Measurements from ENCODE around the gene PADI1. TPM values are rescaled to one million over a fixed set of nuclear protein-coding genes. Genes with fewer than 3 reads are reported as not detected.

Gene PADI1
- total RNA-seq, 1 donor from 2014 or later, result under 0.01 TPM

DNA sequence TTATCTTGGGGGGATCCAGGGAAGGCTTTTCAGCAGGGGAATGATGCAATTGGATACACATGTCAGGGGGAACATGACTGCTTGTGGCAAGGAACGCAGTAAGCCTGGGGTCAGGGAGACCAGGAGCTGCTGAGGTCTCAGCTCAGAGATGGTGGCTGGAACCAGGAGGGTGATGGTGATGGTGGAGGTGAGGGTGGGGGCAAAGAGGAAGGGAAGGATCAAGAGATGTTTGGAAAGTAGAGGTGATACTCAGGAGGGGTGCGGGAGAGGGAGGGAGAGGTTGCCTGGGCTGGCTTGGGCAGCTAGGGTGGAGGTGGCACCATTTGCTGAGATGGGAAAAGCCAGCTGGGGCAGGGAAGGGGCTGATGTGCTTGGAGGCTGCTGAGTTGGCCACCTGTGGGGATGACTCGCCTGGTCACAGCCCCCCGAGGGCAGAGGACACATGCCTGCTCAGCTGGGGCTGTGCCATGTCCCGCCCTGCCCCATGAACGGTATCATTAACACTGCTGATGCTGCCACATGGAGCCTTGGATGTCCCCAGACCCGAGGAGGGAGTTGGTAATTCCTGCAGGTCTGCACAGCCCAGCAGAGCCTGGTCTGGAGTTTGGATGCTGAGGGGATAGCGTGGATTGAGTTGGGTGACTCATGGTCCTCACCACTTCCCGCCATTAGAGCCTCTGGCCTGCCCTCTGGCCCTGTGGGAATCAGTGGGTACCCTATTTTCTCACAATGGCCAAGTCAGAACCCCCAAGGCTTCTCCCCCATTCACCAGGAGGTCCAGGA is 6.3 kb upstream of the PADI1 start:
- DNase-seq (ENCODE audit: low read depth in 2 of 2), result no peak

DNA sequence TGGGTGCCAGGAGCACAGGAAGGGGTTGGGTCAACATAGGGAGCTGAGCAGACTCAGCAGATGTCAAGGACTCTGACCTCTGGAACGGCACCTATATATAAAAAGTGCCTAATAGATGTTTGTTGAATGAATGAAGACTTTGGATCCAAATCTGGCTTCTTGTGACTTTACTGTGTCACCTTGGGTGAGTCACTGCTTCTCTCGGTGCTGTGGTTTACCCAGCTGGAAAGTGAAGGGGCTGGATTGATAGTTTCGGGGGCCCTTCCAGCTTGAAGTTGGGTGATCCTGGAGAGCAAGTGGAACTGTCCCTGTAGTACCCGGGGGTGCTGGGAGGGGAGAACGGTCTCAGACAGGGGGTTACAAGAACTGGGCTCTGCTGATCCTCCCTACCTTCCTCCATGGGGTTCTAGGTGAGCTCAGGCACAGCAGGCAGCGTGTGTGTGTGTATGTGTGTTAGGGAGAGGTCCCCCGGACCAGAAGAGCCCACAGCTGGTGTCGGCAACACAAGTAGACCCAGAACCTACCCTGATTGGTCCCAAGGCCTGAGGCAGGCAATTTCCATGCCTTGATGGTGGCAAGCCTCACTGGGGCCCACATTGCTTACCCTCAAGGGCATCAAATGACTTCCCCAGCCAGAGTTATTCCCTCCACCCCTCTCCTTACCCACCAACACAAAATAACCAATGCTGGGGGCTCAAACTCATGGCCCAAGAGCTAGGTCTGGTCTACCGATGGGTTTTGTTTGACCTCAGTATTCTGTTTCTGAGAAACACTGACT is 5.5 kb upstream of the PADI1 start:
- DNase-seq (ENCODE audit: low read depth in 2 of 2), result no peak

DNA sequence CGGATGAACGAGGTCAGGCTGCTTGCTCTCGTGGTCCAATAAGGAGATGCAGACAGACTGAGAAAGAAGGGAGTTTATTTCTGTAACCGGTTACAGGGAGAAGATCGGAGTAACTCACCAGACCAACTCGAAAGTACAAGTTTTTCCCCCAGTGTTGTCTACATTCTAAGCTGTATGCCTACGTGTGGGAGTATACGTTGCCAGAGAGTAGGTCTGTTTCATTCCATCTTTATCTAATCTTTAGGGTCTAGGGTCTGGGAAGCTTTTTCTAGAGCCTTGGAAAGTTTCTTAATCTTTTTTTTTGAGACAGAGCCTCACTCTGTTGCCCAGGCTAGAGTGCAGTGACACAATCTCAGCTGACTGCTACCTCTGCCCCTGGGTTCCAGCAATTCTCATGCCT is 4.7 kb upstream of the PADI1 start:
- DNase-seq (ENCODE audit: low read depth in 2 of 2), result no peak

DNA sequence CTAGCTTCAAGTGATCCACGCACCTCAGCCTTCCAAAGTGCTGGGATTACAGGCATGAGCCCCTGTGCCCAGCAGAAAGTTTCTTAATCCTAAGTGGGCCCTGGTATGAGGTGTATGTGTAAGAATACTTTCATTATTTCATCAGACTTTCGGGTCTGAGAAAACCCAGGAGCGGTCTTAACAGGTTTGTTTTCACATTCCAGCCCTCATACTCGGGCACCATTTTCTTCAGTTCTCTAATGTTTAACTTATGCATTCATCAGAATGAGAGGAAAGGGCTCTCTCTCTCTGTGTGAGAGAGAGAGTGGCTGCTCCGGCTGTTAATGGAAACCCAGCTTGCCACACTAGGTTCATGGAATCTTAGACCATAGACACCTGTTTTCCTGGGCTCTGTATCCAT is 4.2 kb upstream of the PADI1 start:
- no peak for DNase-seq (ENCODE audit: low read depth in 2 of 2)

DNA sequence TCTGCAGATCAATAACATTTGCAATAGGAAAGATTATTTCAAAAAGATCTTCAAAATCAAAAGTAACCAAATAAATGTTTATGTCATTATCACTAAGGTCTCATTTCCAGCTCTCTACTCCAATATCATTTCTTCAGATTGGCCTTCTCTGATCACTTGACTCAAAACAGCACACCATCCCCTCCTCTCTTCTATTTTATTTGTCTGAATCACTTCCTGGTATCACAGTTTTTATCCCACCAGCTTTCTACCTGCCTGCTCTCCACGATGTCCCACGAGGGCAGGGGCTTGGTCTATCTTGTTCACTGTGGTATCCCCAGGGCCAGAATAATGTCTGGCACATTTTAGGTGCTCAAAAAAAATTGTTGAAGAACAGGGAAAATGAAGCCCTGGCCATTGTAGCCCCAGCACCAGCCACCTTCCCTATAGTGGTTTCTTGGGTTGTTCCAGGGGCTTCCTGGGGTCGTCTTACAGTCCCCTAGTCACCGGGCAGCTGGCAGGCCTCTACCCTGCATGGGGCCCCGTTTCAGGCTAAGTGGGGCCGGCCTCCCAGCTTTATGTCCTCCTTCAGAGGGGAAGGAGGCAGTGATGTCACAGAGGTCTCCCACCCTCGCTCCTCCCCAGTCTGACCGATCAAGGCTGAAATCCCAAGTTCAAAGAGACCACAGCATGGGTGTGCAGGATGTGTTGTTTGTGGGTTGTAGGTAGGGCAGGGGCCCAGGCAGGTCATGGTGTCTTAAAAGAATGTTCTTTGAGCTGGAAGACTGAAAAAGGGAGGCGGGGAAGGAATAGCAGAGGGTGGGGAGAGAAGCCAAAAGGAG is 3.5 kb upstream of the PADI1 start:
- DNase-seq (ENCODE audit: low read depth in 2 of 2), result no peak

DNA sequence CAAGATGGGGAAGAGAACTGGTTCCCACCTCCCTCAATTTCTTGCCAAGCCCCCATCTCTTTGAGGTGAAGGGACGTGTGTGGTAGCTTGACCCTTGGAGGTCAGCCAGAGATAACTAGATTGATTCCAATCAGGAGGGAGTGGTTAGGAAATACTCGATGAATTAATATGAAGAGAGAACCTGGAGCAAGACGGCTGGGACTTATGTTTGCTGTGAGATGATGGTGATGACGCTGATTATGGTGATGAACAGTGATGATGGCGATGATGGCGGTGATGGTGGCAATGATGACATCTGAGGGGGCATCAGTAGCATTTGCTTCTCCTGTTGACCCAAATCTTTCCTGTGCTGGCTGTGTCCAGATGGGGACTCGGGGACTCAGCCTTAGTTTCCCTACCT is 724 bp downstream of the PADI1 start:
- DNase-seq (ENCODE audit: low read depth in 2 of 2), result no peak

DNA sequence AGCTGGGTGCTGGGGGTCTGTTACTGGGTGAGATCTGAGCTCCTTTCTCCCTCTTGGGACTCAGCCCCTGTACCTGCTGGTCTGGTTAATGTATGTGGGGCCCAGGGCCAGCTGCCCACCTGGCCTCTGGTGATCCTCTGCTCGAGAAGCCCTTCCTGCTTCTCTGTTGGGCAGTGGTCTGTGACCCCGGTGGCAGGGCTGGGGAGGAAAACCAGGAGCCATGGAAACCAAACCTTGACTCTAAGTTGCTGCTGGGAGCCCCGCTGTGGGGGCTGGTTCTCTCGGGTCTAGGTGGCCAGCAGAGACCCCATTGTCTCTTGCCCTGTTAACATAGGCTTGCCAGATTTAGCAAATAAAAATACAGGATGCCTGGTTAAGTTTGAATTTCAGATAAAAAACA is 1.3 kb downstream of the PADI1 start:
- DNase-seq (ENCODE audit: low read depth in 2 of 2), result no peak

DNA sequence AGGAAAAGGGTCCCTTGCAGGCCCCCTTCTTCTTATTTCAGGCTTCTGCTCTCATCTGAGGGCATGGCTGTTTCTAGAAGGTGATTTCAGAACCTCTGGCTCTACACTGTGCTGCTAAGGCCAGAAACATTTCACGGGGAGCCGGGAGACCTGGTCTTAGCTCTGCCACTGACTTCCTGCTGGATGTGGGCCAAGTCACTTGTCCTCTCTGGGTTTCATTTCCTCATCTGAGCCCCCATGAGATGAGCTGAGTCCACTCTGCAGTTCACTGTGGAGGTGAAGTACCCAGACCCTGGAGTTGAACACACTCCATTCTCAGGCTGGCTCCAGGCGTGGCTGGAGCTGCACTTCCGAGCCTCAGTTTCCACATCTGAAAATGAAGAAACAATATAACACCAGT is 2.1 kb downstream of the PADI1 start:
- DNase-seq (ENCODE audit: low read depth in 2 of 2), result peak in 1 of 2 donors; percentile 7

DNA sequence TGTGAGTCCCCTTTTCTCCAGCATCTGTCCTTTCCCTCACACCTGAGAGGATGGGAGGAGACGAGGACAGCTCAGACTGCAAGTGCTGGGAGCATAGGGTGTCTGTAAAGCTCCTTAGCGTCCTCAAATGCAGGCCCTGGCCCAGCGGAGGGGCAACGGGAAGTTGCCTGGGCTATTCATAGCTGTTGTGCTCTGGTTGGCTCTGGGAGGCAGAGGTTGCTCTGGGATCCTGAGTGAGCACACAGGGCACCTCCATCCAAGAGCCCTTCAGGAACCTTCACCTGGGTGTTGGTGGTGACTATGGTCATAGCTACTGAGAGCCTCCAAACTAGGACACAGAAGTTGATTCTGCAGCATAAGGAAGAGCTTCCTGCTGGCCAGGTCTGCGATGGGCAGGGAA is 2.6 kb downstream of the PADI1 start:
- DNase-seq (ENCODE audit: low read depth in 2 of 2), result no peak

DNA sequence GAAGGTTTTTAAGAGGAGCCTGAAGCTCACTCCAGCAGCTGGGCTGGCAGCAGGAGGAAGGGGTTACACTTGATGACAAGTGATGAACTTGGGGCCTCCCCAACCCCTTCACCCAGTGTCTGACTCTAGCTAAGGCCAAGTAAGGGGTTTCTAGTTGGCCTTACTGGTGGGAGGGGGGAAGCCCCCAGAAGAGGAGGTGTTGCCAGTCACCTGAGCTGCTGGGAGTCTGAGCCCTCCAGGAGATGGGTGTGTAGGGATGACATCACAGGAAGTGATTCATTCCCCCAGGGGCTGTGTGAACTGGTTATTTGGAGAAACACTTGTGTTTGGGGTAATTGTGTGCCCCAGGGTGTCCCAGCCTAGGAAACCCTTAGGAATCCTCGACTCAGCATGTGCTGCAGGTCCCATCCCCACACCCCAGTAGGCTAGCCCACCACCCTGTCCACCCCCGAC is 3.1 kb downstream of the PADI1 start:
- DNase-seq (ENCODE audit: low read depth in 2 of 2), result peak; percentile 8 to 43

DNA sequence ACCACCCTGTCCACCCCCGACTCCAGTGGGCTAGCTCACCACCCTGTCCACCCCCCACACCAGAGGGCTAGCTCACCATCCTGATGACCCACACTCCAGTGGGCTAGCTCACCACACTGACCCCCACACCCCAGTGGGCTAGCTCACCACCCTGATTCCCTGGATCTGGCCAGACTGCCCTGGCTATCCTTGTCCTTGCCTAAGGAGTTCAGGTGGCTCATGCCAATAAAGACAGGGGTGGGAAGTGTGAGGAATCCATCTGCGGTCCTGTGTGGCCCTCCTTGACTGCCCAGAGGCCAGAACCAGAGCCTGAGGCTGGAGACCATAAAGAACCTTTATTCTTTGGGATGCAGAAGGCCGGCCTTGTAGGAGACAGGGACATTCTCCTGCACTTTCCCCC is 3.6 kb downstream of the PADI1 start:
- no peak for DNase-seq (ENCODE audit: low read depth in 2 of 2)

DNA sequence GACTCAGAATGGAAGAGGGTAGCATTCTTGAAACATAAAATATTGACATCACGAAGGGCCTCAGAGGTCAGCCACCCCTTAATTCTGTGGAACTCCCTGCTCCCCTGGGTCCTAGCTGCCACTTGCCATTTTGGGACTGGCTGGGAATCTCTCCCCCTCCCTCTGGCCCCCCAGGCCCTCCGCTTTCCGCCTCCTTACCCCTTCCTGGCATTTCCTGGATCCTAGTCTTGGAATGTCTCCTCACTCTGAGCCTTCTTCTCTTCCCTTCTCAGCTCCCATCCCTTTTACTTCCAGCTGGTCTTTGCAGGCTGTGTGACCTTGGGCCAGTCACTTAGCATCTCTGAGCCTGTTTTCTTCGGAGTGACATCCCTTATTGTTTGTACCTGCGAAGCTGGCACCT is 4.5 kb downstream of the PADI1 start:
- DNase-seq (ENCODE audit: low read depth in 2 of 2), result no peak

DNA sequence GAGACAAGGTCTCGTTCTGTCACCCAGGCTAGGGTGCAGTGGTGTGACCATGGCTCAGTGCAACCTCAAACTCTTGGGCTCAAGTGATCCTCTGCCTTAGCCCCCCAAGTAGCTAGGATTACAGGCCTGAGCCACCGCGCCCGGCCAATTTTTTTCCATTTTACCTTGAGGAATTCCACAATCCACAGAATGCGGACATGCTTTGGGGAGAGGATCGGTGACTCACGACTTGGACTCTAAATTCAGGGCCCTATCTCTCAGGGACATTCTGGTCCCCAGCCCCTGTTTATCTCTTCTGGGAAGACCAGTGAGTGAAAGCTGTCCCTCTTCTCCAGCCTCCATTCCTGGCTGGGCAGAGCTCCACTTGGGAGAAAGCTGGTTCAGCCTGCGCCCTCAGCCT is 5.2 kb downstream of the PADI1 start:
- no peak for DNase-seq (ENCODE audit: low read depth in 2 of 2)

DNA sequence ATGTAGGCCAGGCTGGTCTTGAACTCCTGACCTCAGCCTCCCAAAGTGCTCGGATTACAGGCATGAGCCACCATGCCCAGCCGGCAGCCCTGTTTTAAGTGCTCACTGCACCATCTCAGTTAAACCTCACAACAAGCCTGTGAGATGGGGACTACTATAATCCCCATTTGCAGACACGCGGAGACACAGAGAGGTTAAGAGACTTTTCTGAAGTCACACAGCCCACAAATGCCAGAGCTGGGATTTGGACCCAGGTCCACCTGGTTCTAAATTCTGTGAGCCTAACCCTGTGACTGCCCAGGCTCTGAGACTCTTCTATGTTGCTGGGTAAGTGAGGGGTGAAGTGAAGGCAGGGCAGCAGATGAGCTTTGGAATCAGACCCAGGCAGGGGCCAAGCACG is 6.4 kb downstream of the PADI1 start:
- no peak for DNase-seq (ENCODE audit: low read depth in 2 of 2)

DNA sequence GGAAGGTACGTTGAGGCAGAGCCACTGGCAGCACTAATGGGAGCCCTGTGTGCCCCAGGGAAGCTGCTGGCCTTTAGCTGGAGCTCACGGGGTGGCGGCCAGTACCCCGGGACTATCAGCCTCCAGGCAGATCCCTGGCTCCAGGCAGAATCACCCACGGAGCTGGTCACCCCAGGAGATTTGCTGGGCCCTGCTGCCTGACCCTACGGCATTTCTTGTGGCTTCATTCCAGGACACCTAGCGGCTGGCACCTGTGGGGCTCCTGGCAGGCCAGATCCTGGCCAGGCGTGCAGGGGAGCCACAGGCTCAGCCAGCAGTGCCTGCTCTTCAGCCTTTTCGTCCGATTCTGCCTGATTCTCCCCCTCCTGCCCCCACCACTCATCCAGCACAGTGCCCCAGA is 7.1 kb downstream of the PADI1 start:
- DNase-seq (ENCODE audit: low read depth in 2 of 2), result no peak

DNA sequence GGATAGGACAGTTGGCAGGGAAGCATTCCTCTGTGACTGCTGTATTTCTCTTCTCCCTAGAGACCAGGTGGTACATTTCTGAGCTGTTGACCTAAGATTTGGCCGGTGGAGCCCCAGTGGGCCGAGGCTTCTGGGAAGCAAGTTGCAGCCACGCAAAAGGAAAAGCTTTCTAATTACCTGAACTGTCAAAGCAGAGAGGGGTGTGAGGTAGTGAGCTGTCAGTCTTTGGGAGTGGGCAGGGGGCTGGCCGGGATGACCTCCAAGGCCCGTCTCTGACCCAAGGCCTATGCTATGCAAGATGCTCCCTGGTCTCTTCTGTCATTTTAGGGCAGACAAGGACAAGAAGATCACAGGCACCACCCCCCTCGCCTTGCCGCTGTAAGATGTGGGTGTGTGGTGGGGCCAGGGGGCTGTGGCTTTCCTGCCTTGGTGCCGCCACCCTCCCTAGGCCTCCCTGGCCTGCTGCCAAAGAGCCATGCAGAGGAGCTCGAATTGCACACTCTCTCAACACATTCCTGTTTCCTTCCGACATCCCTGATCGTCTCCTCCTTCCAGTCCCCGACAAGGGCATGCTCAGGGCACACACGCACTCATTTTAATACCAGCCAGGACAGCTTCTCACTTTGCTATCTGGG is 7.7 kb downstream of the PADI1 start:
- peak in 1 of 2 donors; percentile 48 for DNase-seq (ENCODE audit: low read depth in 2 of 2)

DNA sequence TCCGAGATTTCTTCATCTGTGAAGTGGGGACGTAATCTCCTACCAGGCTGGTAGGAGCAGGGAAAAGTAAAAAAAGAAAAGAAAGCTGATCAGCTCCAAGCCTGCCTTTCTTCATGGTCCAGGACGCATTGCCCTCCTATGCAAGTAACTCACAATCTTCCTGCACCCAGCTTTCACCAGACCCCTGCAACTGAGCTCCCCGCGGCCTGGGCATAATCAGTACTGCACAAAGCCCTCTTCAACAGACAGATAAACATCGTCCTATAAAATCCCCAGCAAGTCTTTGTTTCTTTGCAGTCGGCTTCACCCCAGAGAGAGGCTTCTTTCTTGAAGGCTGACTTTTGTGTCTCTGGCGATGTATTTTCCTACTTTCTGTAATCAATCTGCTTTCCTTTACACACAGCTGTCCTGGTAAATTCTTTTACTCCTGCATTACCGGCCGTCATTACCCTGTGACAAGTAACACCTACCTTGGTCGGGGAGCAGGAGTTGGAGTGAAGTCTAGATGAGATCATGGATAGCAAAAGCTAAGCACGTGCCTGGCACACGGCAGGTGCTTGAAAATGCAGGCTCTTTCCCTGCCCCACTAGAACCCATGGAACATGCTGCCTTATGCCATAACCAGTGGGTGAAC is 8.3 kb downstream of the PADI1 start:
- no peak for DNase-seq (ENCODE audit: low read depth in 2 of 2)

DNA sequence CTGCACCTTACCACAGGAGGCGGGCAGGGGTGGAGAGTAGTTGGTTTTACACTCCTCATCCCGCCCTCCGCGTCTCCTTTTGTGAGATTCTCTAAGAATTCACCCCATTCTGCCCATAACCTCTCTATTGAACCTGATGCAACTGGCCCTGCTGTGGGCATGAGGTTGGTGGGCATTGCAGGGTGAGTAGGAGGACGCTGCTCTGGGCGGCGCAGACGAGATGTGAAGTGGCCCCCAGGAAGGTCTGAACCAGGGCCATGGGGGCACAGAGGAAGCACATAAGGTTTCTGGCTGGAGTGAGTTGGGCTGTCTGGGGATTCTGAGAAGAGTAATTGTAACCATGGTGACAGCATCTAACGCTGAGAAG is 8.8 kb downstream of the PADI1 start:
- no peak for DNase-seq (ENCODE audit: low read depth in 2 of 2)

DNA sequence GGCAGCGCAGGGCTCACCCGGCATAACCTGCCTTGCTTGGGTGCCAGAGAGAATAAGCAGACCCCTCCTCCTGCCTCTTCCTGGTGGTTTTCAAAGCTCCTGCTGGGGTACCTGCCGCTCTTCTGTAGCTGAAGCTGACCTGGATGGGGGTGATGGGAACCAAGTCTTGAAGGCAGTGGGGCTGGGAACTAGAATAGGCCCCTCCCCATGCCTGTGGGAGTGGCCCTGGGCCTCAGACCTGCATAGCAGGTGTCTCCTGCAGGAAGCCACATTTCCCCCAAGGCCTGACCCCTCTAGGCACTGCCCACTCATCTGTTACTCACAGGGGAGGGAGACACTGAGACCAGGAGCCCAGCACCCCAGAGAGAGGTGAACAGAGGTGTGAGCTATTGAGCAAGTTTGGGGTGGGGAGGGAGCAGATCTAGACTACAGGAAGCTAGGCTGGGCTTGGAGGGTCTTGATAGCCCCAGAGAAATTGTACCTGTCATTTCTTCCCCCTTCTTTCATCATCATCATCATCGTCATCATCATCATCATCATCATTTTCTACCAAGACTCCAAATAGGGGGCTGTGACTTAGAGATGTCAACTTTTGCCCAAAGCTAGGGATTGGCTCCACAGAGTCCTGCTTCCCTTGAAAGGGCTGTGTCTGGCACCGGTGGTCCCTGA is 10.1 kb downstream of the PADI1 start:
- no peak for DNase-seq (ENCODE audit: low read depth in 2 of 2)

DNA sequence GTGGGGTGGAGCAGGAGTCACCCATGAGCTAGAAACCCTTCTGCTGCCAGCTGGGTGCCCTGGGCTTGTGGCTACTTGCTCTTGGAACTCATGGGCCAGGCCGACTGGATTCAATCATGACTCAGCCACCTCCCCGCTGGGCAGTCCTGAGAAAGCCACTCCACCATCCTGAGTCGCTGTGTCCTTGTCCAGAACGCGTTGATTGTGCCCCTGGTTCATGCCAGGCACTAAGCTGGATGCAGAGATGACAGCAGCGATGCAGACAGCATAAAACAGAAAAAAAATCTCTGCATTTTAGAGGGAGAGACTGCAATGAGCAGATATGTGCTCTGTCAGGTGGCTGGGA is 10.6 kb downstream of the PADI1 start:
- peak in 1 of 2 donors; percentile 19 for DNase-seq (ENCODE audit: low read depth in 2 of 2)

DNA sequence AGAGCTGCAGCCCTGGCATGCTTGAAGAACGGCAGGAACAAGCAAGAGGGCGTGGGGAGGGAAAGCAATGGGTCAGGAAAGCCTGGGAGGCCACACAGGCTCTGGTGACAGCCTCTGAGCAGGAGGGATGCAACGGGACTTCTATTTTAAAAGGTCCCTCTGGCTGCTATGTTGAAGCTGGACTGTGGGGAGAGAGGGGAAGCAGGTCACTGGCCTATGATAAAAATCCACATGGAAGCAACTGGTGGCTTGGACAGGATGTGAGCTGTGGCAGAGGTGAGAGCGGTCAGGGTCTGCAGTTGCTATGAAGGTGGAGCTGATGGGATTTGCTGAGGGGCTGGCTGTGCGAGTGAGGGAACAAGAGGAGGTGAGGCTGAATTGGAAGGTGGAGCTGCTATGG is 11.2 kb downstream of the PADI1 start:
- peak in 1 of 2 donors; percentile 56 for DNase-seq (ENCODE audit: low read depth in 2 of 2)

Measured in lung microvascular endothelial cell (primary cell).